B cell (primary cell): Measurements from ENCODE around the gene ATP8A2.

ENCODE experiments used
- CTCF ChIP-seq: fragments of 200-600 bp; IDR thresholded peaks from one replicate; pipeline ENCODE4 v1.8.0; 2022; ENCODE audit warnings: antibody characterized with exemption, mild to moderate bottlenecking
- EZH2 ChIP-seq: IDR thresholded peaks from 2 replicates; pipeline ENCODE4 v1.6.1; 2012; ENCODE audit warnings: borderline replicate concordance, low read depth, mild to moderate bottlenecking, moderate library complexity, low read length; ENCODE audit not compliant: insufficient read depth, poor library complexity, severe bottlenecking

- TF ChIP-seq CTCF: no peak
- no peak for TF ChIP-seq EZH2
These were observed 616.9 kb downstream of the ATP8A2 start for GRCh38 chr13:25988661-25989060.
